NCI-H2081 (cell line): ENCODE data around the gene PCP2.
"Not testable (repeated sequence)": the region's sequence is repeated elsewhere in the genome, so short reads cannot be mapped to it uniquely, and the experiment has no call there.

Experiments
- DNase-seq, 2 experiments: peaks; one replicate each; lab custom pipeline; 2025; lab: John Stamatoyannopoulos, UW

Gene PCP2

DNA sequence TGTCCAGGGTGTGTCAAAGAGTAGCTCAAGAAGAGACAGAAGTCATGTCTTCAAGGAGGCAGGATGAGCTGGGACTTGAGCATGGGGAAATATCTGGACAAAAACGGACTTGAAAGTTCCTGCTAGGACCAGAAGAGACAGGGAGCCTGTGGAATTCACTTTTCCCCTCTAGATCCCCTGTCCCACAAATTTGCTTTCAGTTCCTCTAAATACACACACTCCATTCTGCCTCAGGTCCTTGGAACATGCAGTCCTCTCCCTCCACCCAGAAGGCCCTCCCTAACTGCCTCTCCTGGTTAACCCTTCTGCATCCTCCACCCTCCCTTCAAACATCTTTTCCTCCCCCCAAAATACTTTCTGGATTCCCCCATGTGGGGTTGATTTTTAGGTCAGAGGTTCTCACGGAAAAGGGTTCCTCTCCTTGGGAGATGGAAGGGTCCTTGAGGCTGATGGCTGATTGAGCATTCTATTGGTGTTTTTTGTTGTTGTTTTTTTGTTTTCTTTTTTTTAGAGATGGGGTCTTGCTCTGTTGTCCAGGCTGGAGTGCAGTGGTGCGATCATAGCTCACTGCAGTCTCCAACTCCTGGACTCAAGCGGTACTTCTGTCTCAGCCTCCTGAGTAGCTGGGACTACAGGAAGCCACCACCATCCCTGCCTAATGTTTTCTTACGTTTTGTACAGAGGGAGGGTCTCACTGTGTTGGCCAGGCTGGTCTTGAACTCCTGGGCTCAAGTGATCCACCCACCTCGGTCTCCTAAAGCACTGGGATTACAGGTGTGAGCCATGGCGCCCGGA is 28.4 kb upstream of the PCP2 start:
- no peak for DNase-seq

DNA sequence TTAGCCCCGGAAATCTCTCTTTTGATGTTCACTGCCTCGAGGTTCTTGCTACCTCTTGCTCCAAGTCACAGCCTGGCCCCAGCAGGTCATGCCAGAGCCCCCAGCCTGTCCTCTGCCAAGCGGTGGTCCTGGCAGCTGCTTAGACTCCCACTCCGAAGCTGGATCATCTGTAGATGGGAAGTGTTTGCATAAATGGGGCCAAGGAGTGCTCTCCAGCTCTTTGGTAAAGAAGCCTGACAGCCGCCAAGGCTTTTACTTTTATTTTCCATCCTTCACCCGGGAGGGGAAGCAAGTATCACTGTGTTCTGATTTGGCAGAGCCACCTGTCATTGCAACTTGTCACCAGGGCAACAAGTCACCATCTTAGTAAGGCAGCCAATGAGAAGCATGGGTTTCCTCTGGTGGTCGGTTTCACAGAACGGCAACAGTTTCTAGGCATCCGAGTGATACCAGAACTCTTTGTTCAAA is 24.7 kb upstream of the PCP2 start:
- DNase-seq: no peak

DNA sequence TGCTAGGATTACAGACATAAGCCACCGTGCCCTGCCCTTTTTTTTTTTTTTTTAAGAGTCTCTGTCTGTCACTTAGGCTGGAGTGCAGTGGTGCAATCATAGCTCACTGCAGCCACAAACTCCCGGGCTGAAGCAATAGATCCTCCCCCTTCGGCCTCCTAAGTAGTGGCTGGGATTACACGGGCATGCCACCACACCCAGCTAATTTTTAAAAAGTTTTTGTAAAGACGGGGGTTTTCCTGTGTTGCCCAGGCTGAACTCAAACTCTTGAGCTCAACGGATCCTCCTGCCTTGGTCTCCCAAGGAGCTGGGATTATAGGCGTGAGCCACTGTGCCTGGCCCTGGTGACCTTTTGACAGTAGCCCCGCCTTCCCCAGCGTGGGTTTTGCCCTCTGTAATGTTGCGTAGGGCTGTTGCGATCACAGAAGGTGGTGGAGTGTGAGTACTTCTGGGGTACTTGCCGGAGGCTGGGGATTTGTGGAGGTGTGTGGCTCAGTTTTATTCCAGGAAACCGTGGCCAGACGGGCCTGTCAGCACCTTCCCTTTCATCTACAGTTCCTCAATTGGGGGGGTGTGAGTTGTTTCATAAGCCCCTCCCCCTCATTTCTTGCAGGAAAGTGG is 23.7 kb upstream of the PCP2 start:
- DNase-seq: no peak

DNA sequence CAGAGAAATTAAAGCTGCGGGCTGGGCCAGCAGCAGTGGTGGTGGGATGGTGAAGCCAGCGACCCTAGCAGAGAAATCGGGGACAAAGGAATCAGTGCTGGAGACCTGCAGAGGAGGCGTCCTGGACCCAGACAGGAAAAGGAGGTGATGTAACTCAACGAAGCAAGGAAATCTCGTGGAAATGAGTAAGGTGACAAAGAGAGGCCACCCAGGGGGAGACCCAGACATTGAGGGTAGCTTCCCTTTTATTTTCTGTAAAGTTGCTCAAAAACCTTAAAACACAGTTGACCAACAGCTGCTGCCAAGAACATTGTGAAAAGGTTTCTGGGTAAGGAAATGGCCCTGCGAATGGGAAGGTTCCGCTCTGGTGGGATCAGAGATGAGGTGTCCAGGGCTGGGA is 22.1 kb upstream of the PCP2 start:
- no peak for DNase-seq

- DNase-seq: no peak
Observed at GRCh38 chr19:7654401-7654800, 20.9 kb upstream of the PCP2 start.

DNA sequence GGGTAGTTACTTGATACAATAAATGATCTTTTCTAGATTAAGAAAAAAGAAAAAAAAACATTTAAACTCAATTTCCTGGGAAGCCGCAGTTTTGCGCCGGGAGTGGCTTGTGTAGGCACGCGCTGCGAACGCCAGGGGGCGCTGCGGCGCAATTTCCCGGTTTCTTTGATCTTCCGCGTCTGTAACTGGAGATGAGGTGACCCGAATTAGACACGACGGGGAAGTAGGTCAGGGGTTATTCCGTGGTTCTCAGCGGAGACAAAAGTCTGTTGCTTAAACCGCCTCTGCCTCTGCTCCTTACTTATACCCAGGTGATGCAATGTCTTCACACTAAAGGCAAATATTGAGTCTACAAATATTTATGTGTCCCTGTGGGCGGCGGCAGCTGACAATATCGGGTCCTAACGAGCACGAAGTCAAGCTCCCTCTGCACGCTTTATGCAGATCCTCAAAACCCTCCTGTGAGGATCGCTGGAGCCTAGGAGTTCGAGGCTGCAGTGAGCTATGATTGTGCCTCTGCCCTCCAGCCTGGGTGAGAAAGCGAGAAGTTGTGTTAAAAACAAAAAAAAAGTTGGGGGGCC is 18.6 kb upstream of the PCP2 start:
- DNase-seq: peak; percentile 56 to 59

DNA sequence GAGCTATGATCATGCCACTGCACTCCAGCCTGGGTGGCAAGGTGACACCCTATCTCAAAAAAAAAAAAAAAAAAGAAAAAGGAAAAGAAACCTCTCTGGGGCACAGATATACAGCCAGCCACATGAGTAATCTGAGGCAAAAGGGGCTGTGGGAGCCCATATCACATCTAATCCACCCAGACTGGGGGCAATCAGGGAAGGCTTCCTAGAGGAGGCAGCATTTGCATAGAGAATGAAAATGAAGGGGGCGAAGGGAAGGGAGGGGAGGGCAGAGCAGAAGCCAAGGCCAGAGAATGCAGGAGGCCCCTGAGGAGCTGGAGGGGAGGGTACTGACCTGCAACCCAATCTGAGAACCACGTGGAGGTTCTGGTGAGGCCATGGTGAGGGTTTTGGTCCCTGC is 16.6 kb upstream of the PCP2 start:
- no peak for DNase-seq

GRCh38 chr19:7648265-7649014 is 14.9 kb upstream of the PCP2 start:
- DNase-seq: no peak

GRCh38 chr19:7647156-7647555 is 13.6 kb upstream of the PCP2 start:
- DNase-seq: no peak

DNA sequence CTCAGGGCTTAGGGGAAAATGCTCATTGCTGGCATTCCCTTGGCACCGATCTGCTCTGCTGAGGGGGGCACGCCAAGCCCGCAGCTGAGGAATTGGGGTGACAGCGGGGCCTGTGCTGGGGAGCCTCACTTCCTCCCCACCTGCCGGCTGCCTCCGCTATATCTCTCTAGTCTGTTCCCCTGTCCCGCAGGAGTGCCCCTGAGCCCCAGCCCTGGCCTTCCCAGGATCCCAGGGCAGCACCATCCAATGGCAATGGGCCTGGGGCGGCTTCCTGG is 12.8 kb upstream of the PCP2 start:
- DNase-seq: no peak

DNA sequence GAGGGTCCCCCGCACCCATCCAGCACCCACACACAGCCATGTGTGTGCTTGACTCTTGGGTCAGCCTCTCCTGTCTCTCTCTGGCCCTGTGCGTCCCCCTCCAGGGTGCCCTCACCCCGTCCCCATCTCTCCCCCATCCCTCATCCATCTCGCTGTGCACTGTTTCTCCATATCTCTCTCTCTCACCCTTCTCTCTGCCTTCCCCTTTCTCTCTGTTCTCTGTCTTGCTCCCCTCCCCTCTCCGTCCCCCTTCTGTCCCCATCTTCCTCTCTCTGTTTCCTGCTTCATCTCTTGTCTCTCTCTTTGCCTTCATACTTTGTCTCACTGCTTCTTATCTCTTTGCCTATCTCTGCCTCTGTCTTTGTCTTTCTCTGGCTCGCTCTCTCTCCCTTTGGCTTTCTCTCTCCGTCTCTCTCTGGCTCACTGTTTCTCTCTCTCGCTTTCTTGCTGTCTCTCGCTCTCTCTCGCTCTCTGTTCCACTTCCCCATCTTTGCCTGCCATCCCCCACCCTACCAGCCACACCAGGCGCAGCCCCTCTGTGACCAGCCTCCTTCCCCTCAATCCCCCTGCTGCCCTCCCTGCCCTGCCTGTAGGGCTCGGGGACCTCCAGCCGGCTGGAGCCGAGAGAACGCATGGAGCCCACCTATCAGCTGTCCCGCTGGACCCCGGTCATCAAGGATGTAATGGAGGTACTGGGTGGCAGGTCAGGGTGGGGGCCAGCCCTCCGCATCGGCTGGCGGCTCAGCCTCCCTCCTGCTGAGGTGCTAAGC is 12.3 kb upstream of the PCP2 start:
- no peak for DNase-seq

DNA sequence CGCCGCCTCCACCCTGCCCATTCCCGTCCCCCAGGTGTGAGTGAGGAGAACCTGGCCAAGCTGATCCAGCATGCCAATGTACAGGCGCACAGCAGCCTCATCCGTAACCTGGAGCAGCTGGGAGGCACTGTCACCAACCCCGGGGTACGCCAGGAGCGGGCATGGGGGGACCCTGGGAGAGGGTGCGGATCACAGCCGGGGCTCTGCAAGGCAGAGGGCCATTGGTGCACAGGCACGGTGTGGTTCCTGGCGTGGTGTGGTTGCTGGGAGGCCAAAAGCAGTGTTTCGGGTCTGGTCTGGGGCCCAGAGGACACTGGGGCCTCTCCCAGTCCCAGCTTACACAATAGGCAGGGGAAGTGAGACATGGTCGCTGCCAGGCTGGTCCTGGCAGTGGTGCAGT is 11.6 kb upstream of the PCP2 start:
- DNase-seq: no peak

GRCh38 chr19:7644550-7644877 is 11.0 kb upstream of the PCP2 start:
- no peak for DNase-seq

- not testable (repeated sequence) for DNase-seq
Observed at GRCh38 chr19:7643629-7644549, 10.4 kb upstream of the PCP2 start.

- no peak for DNase-seq
Observed at GRCh38 chr19:7643031-7643415, 9.5 kb upstream of the PCP2 start.

GRCh38 chr19:7642295-7643030 is 8.9 kb upstream of the PCP2 start:
- no peak for DNase-seq

DNA sequence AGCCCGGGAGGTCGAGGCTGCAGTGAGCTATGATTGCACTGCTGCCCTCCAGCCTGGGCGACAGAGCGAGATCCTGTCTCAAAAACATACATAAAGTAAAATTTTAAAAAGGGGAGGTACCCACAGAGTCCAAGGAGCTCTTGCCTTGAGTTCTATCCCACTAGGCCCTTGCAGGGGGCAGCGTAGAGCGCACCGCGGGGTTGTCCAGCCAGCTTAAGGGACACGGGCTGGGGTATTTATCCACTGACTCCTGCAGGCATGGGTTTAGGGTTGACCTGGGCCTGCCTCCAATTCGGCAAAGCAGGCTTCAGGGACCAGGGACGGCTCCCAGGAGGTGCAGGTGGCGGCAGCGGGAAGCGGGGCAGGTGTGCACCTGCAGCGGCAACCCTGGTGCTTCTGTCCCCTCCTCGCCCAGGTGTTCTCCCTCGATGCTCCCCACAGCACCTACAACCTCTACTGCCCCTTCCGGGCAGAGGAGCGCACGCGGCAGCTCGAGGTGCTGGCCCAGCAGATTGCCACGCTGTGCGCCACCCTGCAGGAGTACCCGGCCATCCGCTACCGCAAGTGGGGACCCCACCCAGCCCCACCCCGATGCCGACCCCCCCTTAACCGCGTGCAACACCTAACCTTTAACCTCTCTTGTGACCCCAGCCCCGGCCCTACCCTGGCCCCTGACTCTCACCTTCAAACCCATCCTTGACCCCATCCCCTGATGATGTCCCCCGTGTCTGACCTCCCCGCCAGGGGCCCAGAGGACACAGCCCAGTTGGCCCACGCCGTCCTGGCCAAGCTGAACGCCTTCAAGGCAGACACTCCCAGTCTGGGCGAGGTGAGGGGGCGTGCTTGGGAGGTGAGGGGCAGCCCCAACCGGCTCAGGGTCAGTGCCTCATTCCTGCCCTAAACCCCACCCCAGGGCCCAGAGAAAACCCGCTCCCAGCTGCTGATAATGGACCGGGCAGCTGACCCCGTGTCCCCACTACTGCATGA is 8.1 kb upstream of the PCP2 start:
- no peak for DNase-seq

- no peak for DNase-seq
Observed at GRCh38 chr19:7640803-7641202, 7.3 kb upstream of the PCP2 start.

DNA sequence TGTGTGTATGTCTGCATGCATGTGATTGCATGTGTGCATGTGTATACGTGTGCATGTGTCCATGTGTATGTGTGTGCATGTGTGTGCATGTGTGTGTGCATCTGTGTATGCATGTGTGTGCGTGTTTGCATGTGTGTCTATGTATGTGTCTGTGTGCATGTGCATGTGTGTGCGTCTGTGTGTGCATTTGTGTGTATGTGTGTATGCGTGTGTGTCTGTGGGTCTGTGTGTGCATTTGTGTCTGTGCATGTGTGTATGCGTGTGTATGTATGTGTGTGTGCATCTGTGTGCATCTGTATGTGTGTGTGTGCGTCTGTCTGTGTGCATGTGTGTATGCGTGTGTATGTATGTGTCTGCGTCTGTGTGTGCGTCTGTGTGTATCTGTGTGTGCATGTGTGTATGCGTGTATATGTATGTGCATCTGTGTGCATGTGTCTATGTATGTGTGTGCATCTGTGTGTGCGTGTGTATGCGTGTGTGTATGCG is 6.4 kb upstream of the PCP2 start:
- DNase-seq: no peak
